ENCODE data around the gene MDK. TPM values are rescaled to one million over a fixed set of nuclear protein-coding genes. Genes with fewer than 3 reads are reported as not detected.

Gene MDK
- total and polyA plus RNA-seq, 2 donors (not counting 3 experiments of a cell fraction or from before 2014, with no cell fraction given) = 331 to 893 TPM

DNA sequence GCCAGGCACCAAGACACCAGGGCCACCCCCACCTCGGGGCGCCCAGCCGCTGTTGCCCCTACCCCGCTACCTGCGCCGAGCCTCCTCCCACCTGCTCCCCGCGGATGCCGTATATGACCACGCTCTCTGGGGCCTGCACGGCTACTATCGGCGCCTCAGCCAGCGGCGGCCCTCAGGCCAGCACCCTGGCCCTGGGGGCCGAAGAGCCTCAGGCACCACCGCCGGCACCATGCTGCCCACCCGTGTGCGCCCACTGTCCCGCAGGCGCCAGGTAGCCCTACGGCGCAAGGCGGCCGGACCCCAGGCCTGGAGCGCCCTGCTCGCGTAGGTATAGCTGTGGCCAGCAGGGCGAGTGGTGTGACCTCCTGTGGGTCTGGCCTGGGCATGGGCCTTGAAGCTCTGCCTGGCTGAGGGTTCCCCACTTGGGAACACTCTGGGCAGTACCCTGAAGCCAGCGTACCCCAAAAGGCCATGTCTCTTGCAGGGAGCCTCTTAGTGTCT is 14.8 kb upstream of the MDK start:
- POLR2A ChIA-PET = no interaction called here
- FAIRE-seq = no peak
- Histone ChIP-seq H3K4me1 (ENCODE audit: control insufficient read depth, extremely low read depth, insufficient read depth, low read length) (peaks cover 25% of the 10 kb centered on the region), H4K20me1 (replicated peaks; ENCODE audit: control insufficient read depth, extremely low read depth, insufficient read depth, low read length) (no peaks in the 10 kb centered on the region), H3K9ac (replicated peaks; ENCODE audit: extremely low read depth, insufficient read depth, low read length) (no peak overlapping the region), H3K27me3 (ENCODE audit: control insufficient read depth in 2 of 2, insufficient read depth in 2 of 2, low read length in 2 of 2) (no peaks in the 10 kb centered on the region), H3K9me3 (replicated peaks; ENCODE audit: control insufficient read depth, insufficient read depth, low read length) (no peaks in the 10 kb centered on the region), H3K79me2 (ENCODE audit: control insufficient read depth, insufficient read depth, low read length) (peaks cover 25% of the 10 kb centered on the region), H3K4me2 (ENCODE audit: insufficient read depth, low read length) (no peak overlapping the region), H3K4me3 (replicated peaks in 1 of 3; ENCODE audit: insufficient read depth in 1 of 3, low read depth in 1 of 3, low read length in 3 of 3) (no peak overlapping the region), H3K36me3 (ENCODE audit: control insufficient read depth in 2 of 2, extremely low read depth in 1 of 2, insufficient read depth in 2 of 2, low read length in 2 of 2) (peaks cover 0 to 11% of the 10 kb centered on the region in 2 experiments), H2AFZ (ENCODE audit: low read depth, low read length) (no peak overlapping the region), H3K27ac (ENCODE audit: insufficient read depth, low read depth, low read length) (no peak overlapping the region), H3K9me1 (replicated peaks; ENCODE audit: control insufficient read depth, extremely low read depth, insufficient read depth, low read length) (no peaks in the 10 kb centered on the region)
- BruUV-seq (replicated peaks) = no TSS peak
- CTCF ChIA-PET = interaction anchor here (0.8 to 11.6 kb wide), 2 partner anchors 15 to 16 kb away, joined by 3 to 200 read pairs; partner anchors contain the start of gene DGKZ
- no peak for TF ChIP-seq GATA2 (IDR thresholded peaks at IDR 0.05; ENCODE audit: insufficient read depth, insufficient read length, low read depth, low read length)
- TF ChIP-seq POLR2AphosphoS5 (IDR thresholded peaks at IDR 0.05; ENCODE audit: insufficient read depth, low read depth, low read length) = no peak
- TF ChIP-seq EZH2 (IDR thresholded peaks at IDR 0.05; ENCODE audit: borderline replicate concordance, low read depth, low read length, severe bottlenecking) = no peak
- no peak for TF ChIP-seq POLR2A (IDR thresholded peaks at IDR 0.05; ENCODE audit: low read depth, low read length)
- TF ChIP-seq, protein P1, sequence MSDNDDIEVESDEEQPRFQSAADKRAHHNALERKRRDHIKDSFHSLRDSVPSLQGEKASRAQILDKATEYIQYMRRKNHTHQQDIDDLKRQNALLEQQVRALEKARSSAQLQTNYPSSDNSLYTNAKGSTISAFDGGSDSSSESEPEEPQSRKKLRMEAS (IDR thresholded peaks at IDR 0.05; ENCODE audit: insufficient read depth, insufficient read length) = no peak
- TF ChIP-seq MYC (IDR thresholded peaks at IDR 0.05; ENCODE audit: low read depth, low read length) = no peak
- TF ChIP-seq JUN (IDR thresholded peaks at IDR 0.05; ENCODE audit: borderline replicate concordance, insufficient read depth, insufficient read length, low read depth) = no peak
- TF ChIP-seq FOS (IDR thresholded peaks at IDR 0.05; ENCODE audit: borderline replicate concordance, insufficient read depth, low read length) = no peak
- TF ChIP-seq, protein P2, sequence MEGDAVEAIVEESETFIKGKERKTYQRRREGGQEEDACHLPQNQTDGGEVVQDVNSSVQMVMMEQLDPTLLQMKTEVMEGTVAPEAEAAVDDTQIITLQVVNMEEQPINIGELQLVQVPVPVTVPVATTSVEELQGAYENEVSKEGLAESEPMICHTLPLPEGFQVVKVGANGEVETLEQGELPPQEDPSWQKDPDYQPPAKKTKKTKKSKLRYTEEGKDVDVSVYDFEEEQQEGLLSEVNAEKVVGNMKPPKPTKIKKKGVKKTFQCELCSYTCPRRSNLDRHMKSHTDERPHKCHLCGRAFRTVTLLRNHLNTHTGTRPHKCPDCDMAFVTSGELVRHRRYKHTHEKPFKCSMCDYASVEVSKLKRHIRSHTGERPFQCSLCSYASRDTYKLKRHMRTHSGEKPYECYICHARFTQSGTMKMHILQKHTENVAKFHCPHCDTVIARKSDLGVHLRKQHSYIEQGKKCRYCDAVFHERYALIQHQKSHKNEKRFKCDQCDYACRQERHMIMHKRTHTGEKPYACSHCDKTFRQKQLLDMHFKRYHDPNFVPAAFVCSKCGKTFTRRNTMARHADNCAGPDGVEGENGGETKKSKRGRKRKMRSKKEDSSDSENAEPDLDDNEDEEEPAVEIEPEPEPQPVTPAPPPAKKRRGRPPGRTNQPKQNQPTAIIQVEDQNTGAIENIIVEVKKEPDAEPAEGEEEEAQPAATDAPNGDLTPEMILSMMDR (IDR thresholded peaks at IDR 0.05; ENCODE audit: extremely low read depth in 1 of 2, insufficient read depth in 1 of 2, low read depth in 1 of 2, low read length in 2 of 2) = no peak
- dilution Hi-C loops (cut with MboI; ENCODE audit: extremely low pct_ligation_motif_present, low sequenced_read_pairs) = no loop called here
- intact Hi-C loops (cut with micrococcal nuclease) = loop anchor here (1.0 kb wide), 3 partner anchors 14 to 127 kb away; partner anchors contain the start of gene DGKZ
- no peak for DNase-seq (ENCODE audit: low read depth, low spot score)
